ENCODE results near the gene ACACB. TPM values are rescaled to one million over a fixed set of nuclear protein-coding genes. Genes with fewer than 3 reads are reported as not detected.
A peak's percentile ranks its signal among the peaks of the same experiment; 100 is the strongest.

ACACB gene
- total and polyA plus RNA-seq, 4 experiments from 2014 or later: 0.83 to 47.1 (median 24.4) TPM

DNA sequence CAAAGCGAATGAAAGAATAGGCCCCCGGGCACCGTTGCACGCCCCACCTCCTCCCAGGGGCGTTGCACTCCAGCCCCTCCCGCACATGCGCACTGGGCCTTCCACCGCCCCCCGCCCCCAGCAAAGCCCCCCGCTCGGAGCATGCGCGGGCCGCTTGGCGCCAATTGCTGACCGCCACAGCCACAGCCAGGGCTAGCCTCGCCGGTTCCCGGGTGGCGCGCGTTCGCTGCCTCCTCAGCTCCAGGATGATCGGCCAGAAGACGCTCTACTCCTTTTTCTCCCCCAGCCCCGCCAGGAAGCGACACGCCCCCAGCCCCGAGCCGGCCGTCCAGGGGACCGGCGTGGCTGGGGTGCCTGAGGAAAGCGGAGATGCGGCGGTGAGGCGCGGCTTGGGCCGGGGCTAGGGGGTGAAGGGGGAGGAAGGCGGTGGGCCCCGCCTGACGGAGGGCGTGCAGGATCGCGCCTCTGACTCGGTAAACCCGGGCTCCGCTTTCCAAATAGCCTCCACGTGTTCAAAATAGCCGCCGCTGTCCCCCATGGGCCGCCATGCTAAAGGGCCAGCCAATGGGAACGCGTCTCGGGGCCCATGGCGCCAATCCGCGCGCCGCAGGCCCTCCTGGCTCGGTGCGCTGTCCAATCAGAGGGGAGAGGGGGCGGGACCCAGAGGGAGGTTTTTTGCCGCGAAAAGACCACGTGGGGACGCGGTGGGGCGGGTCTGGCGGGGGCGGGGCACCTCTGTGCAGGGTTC, 18.8 kb upstream of the ACACB start, which contains the start of gene UNG:
TSS of gene UNG (plus strand) at position 163 of the 748 bp plus-strand sequence. CDS start at position 246, 83 bp downstream.
- Histone ChIP-seq H3K4me1 (ENCODE audit: insufficient read depth, low read length) (peaks cover 41% of the 10 kb centered on the region), H3K36me3 (ENCODE audit: insufficient read depth, low read length) (peaks cover 9% of the 10 kb centered on the region), H3K27me3 (ENCODE audit: insufficient read depth, low read length) (no peaks in the 10 kb centered on the region), H3K27ac (ENCODE audit: low read depth, low read length) (peak within 1 kb of the TSS; percentile 64), H3K9me3 (ENCODE audit: control insufficient read depth in 1 of 2, low read length in 2 of 2) (no peaks in the 10 kb centered on the region), H3K4me3 (ENCODE audit: low read length in 2 of 2) (peak within 1 kb of the TSS; percentile 81 to 87)
- Mint-ChIP-seq H3K4me3 (peak within 1 kb of the TSS; percentile 84 to 93 (median 88)), H3K27me3 (no peaks in the 10 kb centered on the region), H3K27ac (peak within 1 kb of the TSS; percentile 73 to 92 (median 89)), H3K9me3 (no peaks in the 10 kb centered on the region), H3K4me1 (peaks cover 26 to 65% (median 42%) of the 10 kb centered on the region in 4 donors), H3K36me3 (peaks cover 10 to 23% of the 10 kb centered on the region in 2 donors)
- DNase-seq: peak; percentile 95 to 96 (median 95)
- intact Hi-C loops (cut with micrococcal nuclease): loop anchor here (1.0 to 10.0 kb wide), 3 partner anchors 14 to 583 kb away; partner anchors contain the start of genes FICD and SELPLG
- CTCF ChIA-PET (ENCODE audit: partially characterized antibody): interaction anchor here (1.1 to 3.5 kb wide), 4 partner anchors 8 to 480 kb away, joined by 3 to 33 read pairs (median 4); no protein-coding TSS in a partner anchor
- POLR2A ChIA-PET (ENCODE audit: partially characterized antibody): interaction anchor here (0.7 to 3.9 kb wide), 5 partner anchors 43 to 1352 kb away, joined by 3 to 11 read pairs (median 6); partner anchors contain the start of genes ARPC3, ISCU, SART3 and USP30

GRCh38 chr12:109098183-109098604, 18.2 kb upstream of the ACACB start:
- Mint-ChIP-seq H3K27me3 (no peaks in the 10 kb centered on the region), H3K9me3 (no peaks in the 10 kb centered on the region), H3K36me3 (peaks cover 13 to 26% of the 10 kb centered on the region in 2 donors), H3K4me1 (peaks cover 25 to 59% (median 38%) of the 10 kb centered on the region in 4 donors), H3K4me3 (peak overlapping the region; percentile 84 to 93 (median 88)), H3K27ac (peak overlapping the region; percentile 44 to 92 (median 89))
- Histone ChIP-seq H3K9me3 (ENCODE audit: control insufficient read depth in 1 of 2, low read length in 2 of 2) (no peaks in the 10 kb centered on the region), H3K4me3 (ENCODE audit: low read length in 2 of 2) (peak overlapping the region; percentile 81 to 87), H3K27ac (ENCODE audit: low read depth, low read length) (peak overlapping the region; percentile 64), H3K4me1 (ENCODE audit: insufficient read depth, low read length) (peaks cover 35% of the 10 kb centered on the region), H3K27me3 (ENCODE audit: insufficient read depth, low read length) (no peaks in the 10 kb centered on the region), H3K36me3 (ENCODE audit: insufficient read depth, low read length) (peaks cover 10% of the 10 kb centered on the region)
- ChIA-PET CTCF (ENCODE audit: partially characterized antibody) (interaction anchor here (1.2 to 3.5 kb wide), 4 partner anchors 9 to 45 kb away, joined by 3 to 33 read pairs (median 4); partner anchors contain the start of gene USP30), POLR2A (ENCODE audit: partially characterized antibody) (interaction anchor here (0.7 to 3.9 kb wide), 7 partner anchors 10 to 1352 kb away, joined by 3 to 11 read pairs (median 6); partner anchors contain the start of genes ARPC3, ISCU, SART3 and USP30)
- DNase-seq: no peak
- intact Hi-C loops (cut with micrococcal nuclease): loop anchor here (1.0 to 10.0 kb wide), 3 partner anchors 13 to 583 kb away; partner anchors contain the start of genes FICD and SELPLG

- intact Hi-C loops (cut with micrococcal nuclease): loop anchor here (1.0 to 10.0 kb wide), 3 partner anchors 13 to 584 kb away; partner anchors contain the start of genes FICD and SELPLG
- H3K27me3 Mint-ChIP-seq: no peaks in the 10 kb centered on the region
- CTCF ChIA-PET (ENCODE audit: partially characterized antibody): interaction anchor here (0.6 to 3.5 kb wide), 5 partner anchors 9 to 89 kb away, joined by 3 to 33 read pairs (median 4); partner anchors contain the start of gene USP30
- H3K27ac ChIP-seq (ENCODE audit: low read depth, low read length): peak overlapping the region; percentile 64
- H3K9me3 Mint-ChIP-seq: no peaks in the 10 kb centered on the region
- H3K36me3 Mint-ChIP-seq: peaks cover 16 to 30% of the 10 kb centered on the region in 2 donors
- H3K4me3 ChIP-seq (ENCODE audit: low read length in 2 of 2): peak overlapping the region; percentile 81 to 87
- peak overlapping the region; percentile 73 to 92 (median 90) for H3K27ac Mint-ChIP-seq
- H3K4me1 ChIP-seq (ENCODE audit: insufficient read depth, low read length): peaks cover 32% of the 10 kb centered on the region
- peaks cover 15% of the 10 kb centered on the region for H3K36me3 ChIP-seq (ENCODE audit: insufficient read depth, low read length)
- no peaks in the 10 kb centered on the region for H3K9me3 ChIP-seq (ENCODE audit: control insufficient read depth in 1 of 2, low read length in 2 of 2)
- no peak for DNase-seq
- H3K4me1 Mint-ChIP-seq: peaks cover 22 to 55% (median 34%) of the 10 kb centered on the region in 4 donors
- no peaks in the 10 kb centered on the region for H3K27me3 ChIP-seq (ENCODE audit: insufficient read depth, low read length)
- POLR2A ChIA-PET (ENCODE audit: partially characterized antibody): interaction anchor here (0.7 to 3.9 kb wide), 10 partner anchors 10 to 1351 kb away, joined by 3 to 11 read pairs (median 6); partner anchors contain the start of genes ARPC3, ISCU, KCTD10 and SART3
- H3K4me3 Mint-ChIP-seq: peak overlapping the region; percentile 84 to 93 (median 88)
These were observed 17.7 kb upstream of the ACACB start for GRCh38 chr12:109098651-109099050.

- peaks cover 16 to 46% (median 30%) of the 10 kb centered on the region in 4 donors for H3K4me1 Mint-ChIP-seq
- H3K9me3 ChIP-seq (ENCODE audit: control insufficient read depth in 1 of 2, low read length in 2 of 2): no peaks in the 10 kb centered on the region
- CTCF ChIA-PET (ENCODE audit: partially characterized antibody): interaction anchor here (0.6 to 3.5 kb wide), 3 partner anchors 13 to 90 kb away, joined by 3 to 33 read pairs (median 4); partner anchors contain the start of gene USP30
- peak in 4 of 5 donors; percentile 30 to 46 (median 38) for DNase-seq
- peak overlapping the region; percentile 64 for H3K27ac ChIP-seq (ENCODE audit: low read depth, low read length)
- peak overlapping the region; percentile 84 to 93 (median 88) for H3K4me3 Mint-ChIP-seq
- peak overlapping the region in 1 of 2 donors; percentile 24 for H3K4me3 ChIP-seq (ENCODE audit: low read length in 2 of 2)
- no peaks in the 10 kb centered on the region for H3K27me3 Mint-ChIP-seq
- peaks cover 30% of the 10 kb centered on the region for H3K4me1 ChIP-seq (ENCODE audit: insufficient read depth, low read length)
- intact Hi-C loops (cut with micrococcal nuclease): loop anchor here (2.0 to 10.0 kb wide), 2 partner anchors 465 to 585 kb away; partner anchors contain the start of genes FICD and SELPLG
- peak overlapping the region; percentile 73 to 94 (median 89) for H3K27ac Mint-ChIP-seq
- H3K36me3 Mint-ChIP-seq: peaks cover 16 to 36% of the 10 kb centered on the region in 2 donors
- H3K9me3 Mint-ChIP-seq: no peaks in the 10 kb centered on the region
- peaks cover 22% of the 10 kb centered on the region for H3K36me3 ChIP-seq (ENCODE audit: insufficient read depth, low read length)
- POLR2A ChIA-PET (ENCODE audit: partially characterized antibody): interaction anchor here (0.8 to 3.9 kb wide), 8 partner anchors 9 to 377 kb away, joined by 3 to 11 read pairs (median 6); partner anchors contain the start of genes KCTD10, SSH1, UBE3B and USP30
- no peaks in the 10 kb centered on the region for H3K27me3 ChIP-seq (ENCODE audit: insufficient read depth, low read length)
These were observed 16.9 kb upstream of the ACACB start for GRCh38 chr12:109099431-109100020.

GRCh38 chr12:109100741-109101140, 15.6 kb upstream of the ACACB start:
- H3K4me1 Mint-ChIP-seq: peaks cover 16 to 38% (median 33%) of the 10 kb centered on the region in 4 donors
- ChIA-PET POLR2A (ENCODE audit: partially characterized antibody) (no interaction called here), CTCF (ENCODE audit: partially characterized antibody) (interaction anchor here (0.7 to 3.5 kb wide), 2 partner anchors 12 to 1422 kb away, joined by 3 to 33 read pairs; no protein-coding TSS in a partner anchor)
- no peaks in the 10 kb centered on the region for H3K27me3 Mint-ChIP-seq
- Histone ChIP-seq H3K9me3 (ENCODE audit: control insufficient read depth in 1 of 2, low read length in 2 of 2) (no peaks in the 10 kb centered on the region), H3K4me1 (ENCODE audit: insufficient read depth, low read length) (peaks cover 30% of the 10 kb centered on the region), H3K27ac (ENCODE audit: low read depth, low read length) (no peak overlapping the region), H3K36me3 (ENCODE audit: insufficient read depth, low read length) (peaks cover 34% of the 10 kb centered on the region), H3K4me3 (ENCODE audit: low read length in 2 of 2) (no peak overlapping the region), H3K27me3 (ENCODE audit: insufficient read depth, low read length) (no peaks in the 10 kb centered on the region)
- DNase-seq: no peak
- intact Hi-C loops (cut with micrococcal nuclease): no loop called here
- peak overlapping the region in 2 of 8 donors; percentile 18 to 93 for H3K4me3 Mint-ChIP-seq
- peak overlapping the region in 5 of 7 donors; percentile 22 to 81 (median 75) for H3K27ac Mint-ChIP-seq
- H3K9me3 Mint-ChIP-seq: no peaks in the 10 kb centered on the region
- peaks cover 23 to 46% of the 10 kb centered on the region in 2 donors for H3K36me3 Mint-ChIP-seq

GRCh38 chr12:109102491-109102890, 13.9 kb upstream of the ACACB start:
- Mint-ChIP-seq H3K27ac (peak overlapping the region in 2 of 7 donors; percentile 65 to 72), H3K4me1 (peaks cover 16 to 34% (median 30%) of the 10 kb centered on the region in 4 donors), H3K9me3 (no peaks in the 10 kb centered on the region), H3K4me3 (no peak overlapping the region), H3K36me3 (peaks cover 25 to 59% of the 10 kb centered on the region in 2 donors), H3K27me3 (no peaks in the 10 kb centered on the region)
- H3K4me1 ChIP-seq (ENCODE audit: insufficient read depth, low read length): peaks cover 27% of the 10 kb centered on the region
- ChIA-PET POLR2A (ENCODE audit: partially characterized antibody) (no interaction called here), CTCF (ENCODE audit: partially characterized antibody) (interaction anchor here (0.8 to 1.4 kb wide), 3 partner anchors 8 to 152 kb away, joined by 3 to 5 read pairs (median 4); no protein-coding TSS in a partner anchor)
- intact Hi-C loops (cut with micrococcal nuclease): no loop called here
- no peaks in the 10 kb centered on the region for H3K27me3 ChIP-seq (ENCODE audit: insufficient read depth, low read length)
- no peak overlapping the region for H3K4me3 ChIP-seq (ENCODE audit: low read length in 2 of 2)
- no peak overlapping the region for H3K27ac ChIP-seq (ENCODE audit: low read depth, low read length)
- DNase-seq: no peak
- no peaks in the 10 kb centered on the region for H3K9me3 ChIP-seq (ENCODE audit: control insufficient read depth in 1 of 2, low read length in 2 of 2)
- H3K36me3 ChIP-seq (ENCODE audit: insufficient read depth, low read length): peaks cover 38% of the 10 kb centered on the region
